ENCODE data around the gene MATN1. TPM values are rescaled to one million over a fixed set of nuclear protein-coding genes. Genes with fewer than 3 reads are reported as not detected.
"Not testable (repeated sequence)": the region's sequence is repeated elsewhere in the genome, so short reads cannot be mapped to it uniquely, and the experiment has no call there.

Gene MATN1
- total RNA-seq, 6 experiments from 2014 or later, result 0.06 TPM; not detected in 5

DNA sequence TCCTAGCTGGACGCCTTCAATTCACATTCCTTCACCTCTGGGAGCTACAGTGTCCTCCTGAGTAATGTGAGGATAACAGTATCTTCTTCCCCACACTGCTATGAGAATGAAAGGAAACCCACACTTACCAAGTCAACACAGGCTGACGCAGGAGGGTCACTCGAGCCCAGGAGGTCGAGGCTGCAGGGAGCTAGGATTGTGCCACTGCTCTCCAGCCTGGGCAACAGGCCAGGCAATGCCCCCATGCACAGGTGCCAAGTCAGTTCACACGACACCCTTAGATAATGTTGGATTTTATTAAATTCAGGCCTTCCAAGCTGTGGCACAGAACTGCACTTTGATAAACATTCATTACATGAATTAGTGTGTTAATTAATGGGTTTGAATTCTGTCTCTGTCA is 31.9 kb downstream of the MATN1 start:
- Mint-ChIP-seq H3K4me3 (no peak overlapping the region), H3K27ac (no peak overlapping the region), H3K9me3 (no peaks in the 10 kb centered on the region), H3K4me1 (ENCODE audit: low read depth) (peaks cover 21% of the 10 kb centered on the region), H3K36me3 (ENCODE audit: low read depth) (no peaks in the 10 kb centered on the region), H3K27me3 (ENCODE audit: insufficient read depth) (peaks cover 24% of the 10 kb centered on the region)
- DNase-seq, result no peak
- TF ChIP-seq, protein P1, sequence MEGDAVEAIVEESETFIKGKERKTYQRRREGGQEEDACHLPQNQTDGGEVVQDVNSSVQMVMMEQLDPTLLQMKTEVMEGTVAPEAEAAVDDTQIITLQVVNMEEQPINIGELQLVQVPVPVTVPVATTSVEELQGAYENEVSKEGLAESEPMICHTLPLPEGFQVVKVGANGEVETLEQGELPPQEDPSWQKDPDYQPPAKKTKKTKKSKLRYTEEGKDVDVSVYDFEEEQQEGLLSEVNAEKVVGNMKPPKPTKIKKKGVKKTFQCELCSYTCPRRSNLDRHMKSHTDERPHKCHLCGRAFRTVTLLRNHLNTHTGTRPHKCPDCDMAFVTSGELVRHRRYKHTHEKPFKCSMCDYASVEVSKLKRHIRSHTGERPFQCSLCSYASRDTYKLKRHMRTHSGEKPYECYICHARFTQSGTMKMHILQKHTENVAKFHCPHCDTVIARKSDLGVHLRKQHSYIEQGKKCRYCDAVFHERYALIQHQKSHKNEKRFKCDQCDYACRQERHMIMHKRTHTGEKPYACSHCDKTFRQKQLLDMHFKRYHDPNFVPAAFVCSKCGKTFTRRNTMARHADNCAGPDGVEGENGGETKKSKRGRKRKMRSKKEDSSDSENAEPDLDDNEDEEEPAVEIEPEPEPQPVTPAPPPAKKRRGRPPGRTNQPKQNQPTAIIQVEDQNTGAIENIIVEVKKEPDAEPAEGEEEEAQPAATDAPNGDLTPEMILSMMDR (IDR thresholded peaks at IDR 0.05), result no peak

DNA sequence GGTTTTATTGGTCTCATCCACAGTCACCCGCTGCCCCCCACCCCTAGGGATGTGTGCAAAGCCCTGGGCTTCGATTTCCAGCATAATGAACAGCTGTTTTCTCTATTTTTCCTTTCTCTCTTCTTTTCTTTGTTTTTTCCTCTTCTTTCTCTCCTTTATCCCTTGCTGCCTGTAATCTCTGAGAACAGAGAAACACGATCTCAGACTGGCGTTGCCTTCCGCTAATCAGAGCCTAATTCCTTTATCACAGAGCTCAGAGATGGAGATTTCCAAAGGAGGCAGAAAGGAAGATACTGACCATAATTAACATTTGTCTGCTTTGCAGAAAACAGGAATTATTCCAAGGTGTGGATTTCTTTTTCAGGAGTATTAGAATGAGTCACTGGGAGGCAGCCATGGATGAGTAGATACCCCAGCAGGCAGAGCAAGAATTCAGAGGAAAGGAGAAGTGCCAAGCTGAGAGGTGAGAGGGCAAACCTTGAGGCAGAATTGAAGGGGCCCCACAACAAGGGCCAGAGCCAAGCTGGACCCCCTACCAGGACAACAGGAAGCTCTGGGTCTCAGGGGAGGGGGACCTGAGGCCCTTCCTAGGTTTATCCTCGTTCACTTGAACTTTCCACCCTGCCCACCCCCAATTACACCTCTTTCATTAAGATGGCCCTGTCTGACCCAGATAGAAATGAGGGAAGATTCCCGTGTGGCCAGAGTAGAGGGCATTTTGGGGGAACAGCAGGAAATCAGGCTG is 33.3 kb downstream of the MATN1 start:
- Mint-ChIP-seq H3K4me3 (no peak overlapping the region), H3K9me3 (no peaks in the 10 kb centered on the region), H3K27ac (no peak overlapping the region)

DNA sequence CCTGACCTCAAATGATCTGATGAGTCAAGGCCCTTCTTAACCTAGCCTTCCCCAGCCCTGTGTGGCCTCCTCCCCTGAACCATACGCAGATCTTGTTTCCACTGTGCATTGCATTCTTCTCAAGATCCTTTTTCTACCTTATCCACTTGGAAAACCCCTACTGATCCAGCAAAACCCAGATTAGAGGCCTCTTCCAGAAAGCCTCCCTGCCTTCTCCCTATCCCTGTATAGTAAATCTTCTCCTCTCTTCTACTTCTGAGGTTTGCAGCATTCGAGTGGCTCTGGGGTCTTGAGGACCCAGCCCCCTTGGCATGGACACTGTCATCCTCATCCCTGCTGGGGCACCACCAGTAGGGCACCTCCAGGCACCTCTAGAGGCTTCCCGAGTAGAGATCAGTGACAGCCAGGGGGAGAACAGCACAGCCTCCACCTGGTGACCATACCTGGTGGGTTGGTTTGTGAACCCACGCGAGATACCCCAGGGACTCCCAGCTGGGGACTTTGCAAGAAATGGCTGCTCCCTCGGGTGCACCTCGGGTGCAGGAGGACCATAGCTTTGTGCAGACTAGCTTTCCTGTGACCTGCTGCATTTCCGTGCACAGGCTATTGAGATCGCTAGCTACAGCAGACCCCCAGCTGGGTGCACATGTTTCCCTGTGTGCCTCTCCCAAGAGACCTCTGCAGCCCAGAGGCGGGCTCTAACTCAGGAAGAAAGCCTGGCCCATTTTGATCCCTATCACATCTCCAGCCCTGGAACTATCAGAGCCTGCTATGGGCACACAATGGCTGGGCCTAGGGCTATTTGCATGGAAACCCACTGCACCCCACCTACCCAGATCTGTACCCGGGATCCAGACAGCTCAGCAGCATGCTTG is 34.2 kb downstream of the MATN1 start:
- Mint-ChIP-seq H3K27ac (no peak overlapping the region), H3K4me1 (ENCODE audit: low read depth) (peaks cover 21% of the 10 kb centered on the region), H3K36me3 (ENCODE audit: low read depth) (no peaks in the 10 kb centered on the region), H3K27me3 (ENCODE audit: insufficient read depth) (peaks cover 26% of the 10 kb centered on the region), H3K9me3 (no peaks in the 10 kb centered on the region), H3K4me3 (no peak overlapping the region)
- DNase-seq, result no peak
- TF ChIP-seq, protein P1 (IDR thresholded peaks at IDR 0.05), result no peak

More for the DNA sequence above, 33.3 kb downstream of the MATN1 start:
- Mint-ChIP-seq H3K36me3 (ENCODE audit: low read depth) (no peaks in the 10 kb centered on the region), H3K4me1 (ENCODE audit: low read depth) (peaks cover 21% of the 10 kb centered on the region), H3K27me3 (ENCODE audit: insufficient read depth) (peaks cover 23% of the 10 kb centered on the region)
- TF ChIP-seq, protein P1 (IDR thresholded peaks at IDR 0.05), result no peak
- DNase-seq, result no peak

DNA sequence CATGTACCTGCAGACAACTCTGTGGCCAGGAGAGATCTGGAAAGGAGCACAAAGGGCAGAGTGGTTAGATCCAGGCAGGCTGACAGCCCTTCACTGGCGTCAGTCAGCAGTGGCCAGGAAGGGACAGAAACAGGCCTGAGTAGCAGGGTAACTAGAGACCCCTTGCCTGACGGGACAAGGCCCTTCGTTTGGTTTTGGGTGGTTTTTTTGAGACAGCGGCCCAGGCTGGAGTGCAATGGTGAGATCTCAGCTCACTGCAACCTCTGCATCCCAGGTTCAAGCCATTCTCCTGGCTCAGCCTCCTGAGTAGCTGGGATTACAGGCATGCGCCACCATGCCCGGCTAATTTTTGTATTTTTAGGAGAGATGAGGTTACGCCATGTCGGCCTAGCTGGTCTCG is 34.9 kb downstream of the MATN1 start:
- not testable (repeated sequence) for DNase-seq; H3K27ac Mint-ChIP-seq; H3K36me3 Mint-ChIP-seq (ENCODE audit: low read depth); H3K9me3 Mint-ChIP-seq; H3K4me3 Mint-ChIP-seq
- Mint-ChIP-seq H3K4me1 (ENCODE audit: low read depth) (peaks cover 21% of the 10 kb centered on the region), H3K27me3 (ENCODE audit: insufficient read depth) (peaks cover 31% of the 10 kb centered on the region)

DNA sequence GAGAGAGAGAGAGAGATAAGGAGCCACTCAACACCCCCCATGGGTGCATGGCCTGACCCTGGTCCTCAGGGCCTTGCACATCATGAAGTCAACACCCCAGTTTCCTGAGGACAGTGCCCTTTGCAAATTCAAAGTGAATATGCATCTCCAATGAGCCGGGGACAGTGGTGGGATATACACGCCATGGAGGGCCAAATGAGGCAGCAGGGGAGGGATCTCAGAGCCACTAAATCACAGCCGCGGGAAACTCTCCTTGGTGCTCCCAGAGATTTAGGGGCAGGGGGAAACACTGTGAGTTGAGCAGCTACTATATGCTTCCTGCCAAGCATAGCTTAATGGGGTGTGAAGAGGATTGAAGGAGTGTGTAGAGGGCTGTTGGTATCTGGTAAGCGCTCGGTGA is 35.5 kb downstream of the MATN1 start:
- Mint-ChIP-seq H3K27ac (no peak overlapping the region), H3K4me1 (ENCODE audit: low read depth) (peaks cover 21% of the 10 kb centered on the region), H3K27me3 (ENCODE audit: insufficient read depth) (peaks cover 37% of the 10 kb centered on the region), H3K9me3 (no peaks in the 10 kb centered on the region), H3K4me3 (no peak overlapping the region), H3K36me3 (ENCODE audit: low read depth) (no peaks in the 10 kb centered on the region)
- TF ChIP-seq, protein P1 (IDR thresholded peaks at IDR 0.05), result no peak
- no peak for DNase-seq

All from HFFc6 (cell line).